Measurements from ENCODE around the gene LACC1.

Gene LACC1

GRCh38 chr13:43911278-43911677 is 31.6 kb downstream of the LACC1 start:
- no peak for TF ChIP-seq ZFX (IDR thresholded peaks at IDR 0.05; ENCODE audit: borderline replicate concordance)
- no peak for TF ChIP-seq CTCF (IDR thresholded peaks at IDR 0.05)
- H3K27ac ChIP-seq, result no peak overlapping the region

- no peak overlapping the region for H3K27ac ChIP-seq
- no peak for TF ChIP-seq CTCF (IDR thresholded peaks at IDR 0.05)
Observed at GRCh38 chr13:43911871-43912270, 32.2 kb downstream of the LACC1 start.

GRCh38 chr13:43915451-43915850 is 35.7 kb downstream of the LACC1 start:
- TF ChIP-seq ZFX (IDR thresholded peaks at IDR 0.05; ENCODE audit: borderline replicate concordance), result no peak
- H3K27ac ChIP-seq, result no peak overlapping the region

- TF ChIP-seq CTCF (IDR thresholded peaks at IDR 0.05) (no peak), ZFX (IDR thresholded peaks at IDR 0.05; ENCODE audit: borderline replicate concordance) (no peak)
- H3K27ac ChIP-seq, result no peak overlapping the region
Observed at GRCh38 chr13:43916828-43917227, 37.1 kb downstream of the LACC1 start.

GRCh38 chr13:43918636-43919035 is 38.9 kb downstream of the LACC1 start:
- TF ChIP-seq CTCF (IDR thresholded peaks at IDR 0.05), result no peak
- TF ChIP-seq ZFX (IDR thresholded peaks at IDR 0.05; ENCODE audit: borderline replicate concordance), result no peak
- no peak overlapping the region for H3K27ac ChIP-seq

- H3K27ac ChIP-seq, result no peak overlapping the region
- TF ChIP-seq ZFX (IDR thresholded peaks at IDR 0.05; ENCODE audit: borderline replicate concordance), result no peak
- no peak for TF ChIP-seq CTCF (IDR thresholded peaks at IDR 0.05)
Observed at GRCh38 chr13:43920965-43921674, 41.4 kb downstream of the LACC1 start.

GRCh38 chr13:43924549-43925245 is 45.0 kb downstream of the LACC1 start:
- no peak overlapping the region for H3K27ac ChIP-seq
- TF ChIP-seq CTCF (IDR thresholded peaks at IDR 0.05), result no peak
- no peak for TF ChIP-seq ZFX (IDR thresholded peaks at IDR 0.05; ENCODE audit: borderline replicate concordance)
